H1 (cell line): ENCODE data around the gene FHIT.

Source experiments
- EZH2 ChIP-seq: fragments of 200-600 bp; sonication (generic); IDR thresholded peaks from 2 replicates; pipeline ENCODE4 v1.7.1; 2012; ENCODE audit warnings: low read depth, mild to moderate bottlenecking, moderate library complexity, low read length, inconsistent platforms; ENCODE audit not compliant: severe bottlenecking
- POLR2A ChIP-seq, 2 experiments: IDR thresholded peaks; 1 replicate in 1 of 2; 2 replicates in 1 of 2; pipeline ENCODE4 v1.6.1; 2011; ENCODE audit warnings: low read depth in 2 of 2, low read length in 2 of 2, mild to moderate bottlenecking in 2 of 2; ENCODE audit errors: control extremely low read depth in 1 of 2
- TF ChIP-seq, protein P1 (sequence below), 3 experiments: IDR thresholded peaks; 1 replicate in 2 of 3; 2 replicates in 1 of 3; pipeline versions ENCODE4 v1.5.1 to v1.6.1; 2011; ENCODE audit warnings: low read length in 3 of 3, mild to moderate bottlenecking in 3 of 3, inconsistent platforms in 2 of 3, low read depth in 1 of 3, moderate library complexity in 1 of 3; ENCODE audit not compliant: insufficient read depth in 1 of 3; ENCODE audit errors: control extremely low read depth in 1 of 3
- TF ChIP-seq, protein P2 (sequence below): IDR thresholded peaks from 2 replicates; pipeline ENCODE4 v1.6.1; 2011; ENCODE audit warnings: low read depth, mild to moderate bottlenecking, low read length; ENCODE audit not compliant: insufficient read depth

DNA sequence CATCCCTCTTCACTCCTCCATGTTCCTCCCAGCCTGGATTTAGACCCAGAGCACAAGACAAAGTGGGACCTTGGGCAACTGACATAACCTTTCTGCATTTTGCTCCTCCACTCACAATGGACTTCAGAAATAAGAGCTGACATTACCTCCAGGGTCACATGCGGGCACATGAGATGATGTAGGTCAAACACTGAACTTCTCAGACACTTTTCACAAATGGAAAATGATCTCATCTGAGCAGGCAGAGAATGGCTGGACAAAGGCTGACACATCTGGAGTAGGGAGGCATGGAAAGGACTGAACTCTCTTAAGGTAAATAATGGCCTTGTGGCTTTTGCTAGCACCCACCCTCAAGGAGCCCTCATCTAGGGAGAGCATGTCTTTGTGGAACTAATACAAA lies 1352.2 kb downstream of the FHIT start:
- TF ChIP-seq EZH2 (no peak), POLR2A (IDR thresholded peaks at IDR 0.05; ENCODE audit: control extremely low read depth in 1 of 2, low read depth in 2 of 2, low read length in 2 of 2) (no peak)
- TF ChIP-seq, protein P1, sequence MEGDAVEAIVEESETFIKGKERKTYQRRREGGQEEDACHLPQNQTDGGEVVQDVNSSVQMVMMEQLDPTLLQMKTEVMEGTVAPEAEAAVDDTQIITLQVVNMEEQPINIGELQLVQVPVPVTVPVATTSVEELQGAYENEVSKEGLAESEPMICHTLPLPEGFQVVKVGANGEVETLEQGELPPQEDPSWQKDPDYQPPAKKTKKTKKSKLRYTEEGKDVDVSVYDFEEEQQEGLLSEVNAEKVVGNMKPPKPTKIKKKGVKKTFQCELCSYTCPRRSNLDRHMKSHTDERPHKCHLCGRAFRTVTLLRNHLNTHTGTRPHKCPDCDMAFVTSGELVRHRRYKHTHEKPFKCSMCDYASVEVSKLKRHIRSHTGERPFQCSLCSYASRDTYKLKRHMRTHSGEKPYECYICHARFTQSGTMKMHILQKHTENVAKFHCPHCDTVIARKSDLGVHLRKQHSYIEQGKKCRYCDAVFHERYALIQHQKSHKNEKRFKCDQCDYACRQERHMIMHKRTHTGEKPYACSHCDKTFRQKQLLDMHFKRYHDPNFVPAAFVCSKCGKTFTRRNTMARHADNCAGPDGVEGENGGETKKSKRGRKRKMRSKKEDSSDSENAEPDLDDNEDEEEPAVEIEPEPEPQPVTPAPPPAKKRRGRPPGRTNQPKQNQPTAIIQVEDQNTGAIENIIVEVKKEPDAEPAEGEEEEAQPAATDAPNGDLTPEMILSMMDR (IDR thresholded peaks at IDR 0.05; ENCODE audit: control extremely low read depth in 1 of 3, insufficient read depth in 1 of 3, low read depth in 1 of 3, low read length in 3 of 3) = no peak
- TF ChIP-seq, protein P2, sequence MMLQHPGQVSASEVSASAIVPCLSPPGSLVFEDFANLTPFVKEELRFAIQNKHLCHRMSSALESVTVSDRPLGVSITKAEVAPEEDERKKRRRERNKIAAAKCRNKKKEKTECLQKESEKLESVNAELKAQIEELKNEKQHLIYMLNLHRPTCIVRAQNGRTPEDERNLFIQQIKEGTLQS = no peak
